Activated T-helper 9 cell treated with anti-CD3 and anti-CD28 coated beads, Interleukin-2, amount 50 U/mL, for 16 hours (primary cell): ENCODE measurements around the gene ADAMTS20.

Experiments used
- DNase-seq: peaks from one replicate; pipeline ENCODE4 v3.0.0-alpha.2; 2020; ENCODE audit warnings: low read depth

The ADAMTS20 gene

DNA sequence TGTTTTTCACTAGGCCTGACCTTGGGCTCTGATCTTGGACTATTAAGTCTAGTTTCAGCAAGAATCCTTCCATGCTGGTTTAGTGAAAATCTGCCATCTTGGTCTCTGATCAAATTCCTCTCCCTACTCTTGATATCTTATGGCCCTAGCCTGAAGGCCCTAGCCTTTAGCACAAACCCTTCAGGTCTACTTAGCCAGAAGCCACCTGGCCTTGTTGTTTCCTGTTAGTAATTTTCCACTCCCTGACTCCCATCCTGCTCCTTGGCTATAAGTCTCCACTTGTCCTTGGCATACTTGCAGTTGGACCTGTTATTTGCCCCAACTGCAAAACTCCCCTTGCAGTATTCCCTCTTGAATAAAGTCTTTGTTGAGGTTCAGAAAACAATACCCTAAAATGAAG lies 241.4 kb downstream of the ADAMTS20 start:
- no peak for DNase-seq

DNA sequence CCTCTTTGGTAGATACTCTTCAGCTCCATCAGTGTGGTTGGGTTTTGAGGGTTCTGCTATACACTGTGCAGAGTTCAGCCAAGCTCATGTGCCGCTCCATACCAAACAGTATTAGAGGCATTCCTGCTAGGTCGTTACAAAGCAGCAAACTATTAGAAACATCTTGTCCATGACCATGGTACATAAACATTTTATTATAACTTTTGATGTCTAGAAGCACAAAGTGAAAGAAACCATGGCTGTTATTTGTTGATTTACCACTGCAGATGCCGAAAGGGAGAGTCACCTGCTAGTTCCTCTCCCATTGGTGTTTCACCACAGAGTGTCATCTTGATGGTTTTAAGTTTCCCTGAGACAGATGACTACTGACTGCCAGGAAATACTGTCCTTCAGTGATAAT lies 242.0 kb downstream of the ADAMTS20 start:
- DNase-seq, result no peak

- no peak for DNase-seq
Measured at GRCh38 chr12:43308776-43309175, 243.2 kb downstream of the ADAMTS20 start.

DNA sequence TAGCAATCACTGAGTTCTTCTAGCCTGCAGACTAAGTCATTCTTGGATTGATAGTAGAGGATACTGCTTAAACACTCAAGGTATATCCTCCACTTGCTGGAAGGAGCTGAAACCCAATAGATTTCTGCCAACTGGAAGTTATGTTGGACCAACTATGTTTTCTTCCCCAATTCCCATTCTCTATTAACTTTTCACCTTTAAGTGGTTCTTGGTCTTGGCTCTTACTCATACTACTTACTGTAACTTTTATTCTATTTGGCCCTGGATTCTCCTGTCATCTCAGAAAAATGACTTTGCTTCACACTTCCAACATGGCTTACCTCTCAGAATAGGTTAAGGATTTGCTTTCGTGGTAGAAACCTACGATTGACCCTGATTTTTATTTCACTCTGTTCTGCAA lies 244.9 kb downstream of the ADAMTS20 start:
- no peak for DNase-seq

DNA sequence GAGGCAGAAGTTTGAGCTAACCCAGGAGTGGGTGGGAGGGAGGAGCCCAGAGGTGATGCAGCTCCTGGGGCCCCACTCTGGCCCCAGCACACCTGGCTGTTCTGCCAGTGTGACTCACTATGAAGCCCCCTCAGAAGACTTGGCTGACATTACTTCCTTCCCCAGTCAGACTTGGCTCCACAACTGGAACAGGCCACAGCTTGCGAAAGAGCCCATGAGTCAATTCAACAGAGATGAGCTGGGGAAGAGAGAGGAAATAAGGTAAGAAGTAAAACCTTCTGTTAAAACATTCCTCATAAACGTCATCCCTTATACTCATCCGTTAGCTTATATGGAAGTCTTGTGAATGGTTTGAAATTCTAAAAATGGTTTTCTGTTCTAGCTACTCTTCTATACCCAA lies 245.9 kb downstream of the ADAMTS20 start:
- no peak for DNase-seq

GRCh38 chr12:43305065-43305464 lies 246.9 kb downstream of the ADAMTS20 start:
- DNase-seq, result no peak
